Heart left ventricle (tissue), 16 donors: Measurements from ENCODE around the gene ILF2. TPM values are rescaled to one million over a fixed set of nuclear protein-coding genes. Genes with fewer than 3 reads are reported as not detected.

ENCODE experiments used
- ATAC-seq, 4 donors: fragments of 200-7000 bp; cut with Tn5 transposase; one replicate each; pipeline ENCODE4 v1.9.1; 2020 to 2022; ENCODE audit warnings: moderate library complexity in 4 of 4, mild to moderate bottlenecking in 3 of 4, moderate number of reproducible peaks in 1 of 4
- DNase-seq, 5 donors: peaks; one replicate each; pipeline ENCODE4 v3.0.0-alpha.2; 2020
- H3K27ac ChIP-seq, 12 donors: fragments of 200-600 bp; sonication (generic) in 4 of 12; one replicate each; pipeline versions ENCODE4 v1.5.0 to v1.8.0; 2016 to 2022; ENCODE audit warnings: mild to moderate bottlenecking in 2 of 12
- H3K27me3 ChIP-seq, 9 donors: fragments of 200-600 bp; sonication (generic) in 2 of 9; one replicate each; pipeline versions ENCODE4 v1.5.1 to v1.8.0; 2016 to 2022; ENCODE audit warnings: mild to moderate bottlenecking in 3 of 9
- H3K36me3 ChIP-seq, 9 donors: fragments of 200-600 bp; sonication (generic) in 2 of 9; one replicate each; pipeline versions ENCODE4 v1.5.0 to v1.8.0; 2018 to 2022; ENCODE audit warnings: mild to moderate bottlenecking in 2 of 9
- H3K4me1 ChIP-seq, 12 donors: fragments of 200-600 bp; sonication (generic) in 4 of 12; one replicate each; pipeline versions ENCODE4 v1.5.0 to v1.8.0; 2016 to 2022; ENCODE audit warnings: mild to moderate bottlenecking in 3 of 12
- H3K4me3 ChIP-seq, 12 donors: fragments of 200-600 bp; sonication (generic) in 4 of 12; one replicate each; pipeline versions ENCODE4 v1.5.0 to v1.8.0; 2017 to 2022; ENCODE audit warnings: mild to moderate bottlenecking in 9 of 12, moderate library complexity in 4 of 12
- H3K9me3 ChIP-seq, 12 donors: fragments of 200-600 bp; sonication (generic) in 4 of 12; one replicate each; pipeline versions ENCODE4 v1.5.0 to v1.8.0; 2016 to 2022; ENCODE audit warnings: mild to moderate bottlenecking in 1 of 12
- POLR2A ChIP-seq, 2 donors: fragments of 450-650 bp; IDR thresholded peaks; one replicate each; pipeline ENCODE4 v1.6.1; 2017; ENCODE audit warnings: antibody characterized with exemption in 2 of 2, mild to moderate bottlenecking in 2 of 2, moderate library complexity in 2 of 2
- WGBS, 4 donors: extraction: QIAGEN DNeasy Blood & Tissue Kit in 2 of 4; methylation state at CpG; one replicate each; pipeline versions ENCODE4 v1.1.5 to v1.1.7; 2013 to 2018; 5-methylcytosine and 5-hydroxymethylcytosine counted together
- intact Hi-C, 10 donors: fragments of 100-400 bp; cut with DNase I; formaldehyde crosslinking; loops; one replicate each; pipeline versions ENCODE4 v1.11.1 to v1.14.2; 2022
- polyA plus RNA-seq, 2 donors: library from polyadenylated mRNA; stranded (reverse); fragments of 200-250 nt; gene quantifications; one replicate each; pipeline ENCODE4 v1.2.3, GENCODE V29; 2013
- total RNA-seq, 9 donors: library from RNA; depleted of rRNA in 2 of 9; stranded (reverse); fragments of >200 nt in 2 of 9; fragmentation: NEBNext Ultra II Directional in 3 of 9; extraction: Animal tissue kit (Norgen Biotek cat#: 25700) in 3 of 9; gene quantifications; one replicate each; pipeline versions ENCODE4 v1.1.0 to v1.2.4, GENCODE V29; 2016 to 2023
- TF ChIP-seq, protein P1 (sequence below), 12 donors: fragments of 200-600 bp; sonication (generic) in 4 of 12; IDR thresholded peaks; one replicate each; pipeline versions ENCODE4 v1.5.0 to v1.8.0; 2018 to 2022; ENCODE audit warnings: antibody characterized with exemption in 12 of 12, mild to moderate bottlenecking in 5 of 12
- donor health status: ischemic (EF 13 %, LVEDD 7.1; RV severe dilation, severe dysfunction).
- donor health status: healthy with polysubstance abuse.
- donor health status: DM: no; HTN: yes; CAD: no.
- donor health status: DM: no; HTN: no; CAD: no.
- donor health status: ischemic (EF 25% LVEDD 6.9; RV normal size, moderate dysfunction).
- donor health status: ischemic (EF 25% LVEDD 5.7; RV mildly dilated, moderate dysfunction).
- donor health status: healthy.
- donor health status: DM: yes; HTN: yes; CAD: no.
- donor health status: ischemic (EF 35%, LVEDD 5.7; RV mildly dilated, moderate dysfunction).
- donor health status: nonischemic (EF 11% LVEDD 7.7; RV severe dilation, severe dysfunction).
- donor health status: DM: yes; HTN: yes; CAD: no.
- donor health status: PGD.
- donor health status: ischemic (EF 29% LVEDD 5.4; RV normal size, mild dysfunction).
- donor health status: nonischemic (EF 23%, LVEDD 6.1; RV moderate dilation, normal function).

Gene ILF2
- total and polyA plus RNA-seq, 11 donors = 22.1 to 163 (median 74.2) TPM

DNA sequence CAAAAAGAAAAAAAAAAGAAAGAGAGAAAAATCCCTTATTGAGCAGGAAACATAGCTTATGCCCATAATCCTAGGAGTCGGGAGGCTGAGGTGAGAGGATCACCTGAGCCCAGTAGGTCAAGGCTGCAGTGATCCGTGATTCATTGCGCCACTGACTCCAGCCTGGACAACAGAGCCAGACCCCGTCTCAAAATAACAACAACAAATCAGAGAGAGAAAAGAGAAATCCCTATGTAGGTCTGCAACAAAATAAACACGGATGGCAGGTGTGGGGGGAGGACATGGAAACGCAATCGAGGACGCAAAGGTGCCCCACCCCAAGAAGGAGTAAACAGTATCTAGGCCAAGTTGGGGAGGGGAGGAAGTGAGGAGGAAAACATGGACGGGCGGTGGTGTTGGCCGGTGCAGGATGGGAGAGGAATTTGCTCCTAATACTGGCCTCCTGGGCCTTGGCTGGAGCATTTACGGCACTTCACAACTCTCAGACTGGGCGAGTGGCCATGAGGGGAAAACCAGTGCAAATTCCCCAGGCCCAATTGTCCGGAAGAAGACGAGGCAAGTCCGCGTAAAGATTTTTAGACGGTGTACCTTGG is 37.5 kb downstream of the ILF2 start:
- no peak for TF ChIP-seq POLR2A (IDR thresholded peaks at IDR 0.05)
- TF ChIP-seq, protein P1, sequence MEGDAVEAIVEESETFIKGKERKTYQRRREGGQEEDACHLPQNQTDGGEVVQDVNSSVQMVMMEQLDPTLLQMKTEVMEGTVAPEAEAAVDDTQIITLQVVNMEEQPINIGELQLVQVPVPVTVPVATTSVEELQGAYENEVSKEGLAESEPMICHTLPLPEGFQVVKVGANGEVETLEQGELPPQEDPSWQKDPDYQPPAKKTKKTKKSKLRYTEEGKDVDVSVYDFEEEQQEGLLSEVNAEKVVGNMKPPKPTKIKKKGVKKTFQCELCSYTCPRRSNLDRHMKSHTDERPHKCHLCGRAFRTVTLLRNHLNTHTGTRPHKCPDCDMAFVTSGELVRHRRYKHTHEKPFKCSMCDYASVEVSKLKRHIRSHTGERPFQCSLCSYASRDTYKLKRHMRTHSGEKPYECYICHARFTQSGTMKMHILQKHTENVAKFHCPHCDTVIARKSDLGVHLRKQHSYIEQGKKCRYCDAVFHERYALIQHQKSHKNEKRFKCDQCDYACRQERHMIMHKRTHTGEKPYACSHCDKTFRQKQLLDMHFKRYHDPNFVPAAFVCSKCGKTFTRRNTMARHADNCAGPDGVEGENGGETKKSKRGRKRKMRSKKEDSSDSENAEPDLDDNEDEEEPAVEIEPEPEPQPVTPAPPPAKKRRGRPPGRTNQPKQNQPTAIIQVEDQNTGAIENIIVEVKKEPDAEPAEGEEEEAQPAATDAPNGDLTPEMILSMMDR (IDR thresholded peaks at IDR 0.05) = no peak
- H3K4me1 ChIP-seq = peaks cover 4 to 76% (median 48%) of the 10 kb centered on the region in 12 donors
- H3K27ac ChIP-seq = peak overlapping the region; percentile 99 to 100 (median 100)
- H3K9me3 ChIP-seq = no peaks in the 10 kb centered on the region
- no peaks in the 10 kb centered on the region for H3K27me3 ChIP-seq
- peaks cover 0 to 28% (median 24%) of the 10 kb centered on the region in 9 donors for H3K36me3 ChIP-seq
- intact Hi-C loops = loop anchor here in 4 of 10 donors (5.0 kb wide), 4 partner anchors 34 to 101 kb away; partner anchors contain the start of genes ILF2 (in 3 of the 4) and INTS3 (in 1 of the 4)
- WGBS, 4 donors = 35 to 50% (median 37%) methylated on average over 18 of the region's 18 CpGs
- peak in 3 of 5 donors; percentile 50 to 82 (median 71) for DNase-seq
- H3K4me3 ChIP-seq = peak overlapping the region in 10 of 12 donors; percentile 74 to 99 (median 90)
- peak; percentile 13 to 29 (median 22) for ATAC-seq

DNA sequence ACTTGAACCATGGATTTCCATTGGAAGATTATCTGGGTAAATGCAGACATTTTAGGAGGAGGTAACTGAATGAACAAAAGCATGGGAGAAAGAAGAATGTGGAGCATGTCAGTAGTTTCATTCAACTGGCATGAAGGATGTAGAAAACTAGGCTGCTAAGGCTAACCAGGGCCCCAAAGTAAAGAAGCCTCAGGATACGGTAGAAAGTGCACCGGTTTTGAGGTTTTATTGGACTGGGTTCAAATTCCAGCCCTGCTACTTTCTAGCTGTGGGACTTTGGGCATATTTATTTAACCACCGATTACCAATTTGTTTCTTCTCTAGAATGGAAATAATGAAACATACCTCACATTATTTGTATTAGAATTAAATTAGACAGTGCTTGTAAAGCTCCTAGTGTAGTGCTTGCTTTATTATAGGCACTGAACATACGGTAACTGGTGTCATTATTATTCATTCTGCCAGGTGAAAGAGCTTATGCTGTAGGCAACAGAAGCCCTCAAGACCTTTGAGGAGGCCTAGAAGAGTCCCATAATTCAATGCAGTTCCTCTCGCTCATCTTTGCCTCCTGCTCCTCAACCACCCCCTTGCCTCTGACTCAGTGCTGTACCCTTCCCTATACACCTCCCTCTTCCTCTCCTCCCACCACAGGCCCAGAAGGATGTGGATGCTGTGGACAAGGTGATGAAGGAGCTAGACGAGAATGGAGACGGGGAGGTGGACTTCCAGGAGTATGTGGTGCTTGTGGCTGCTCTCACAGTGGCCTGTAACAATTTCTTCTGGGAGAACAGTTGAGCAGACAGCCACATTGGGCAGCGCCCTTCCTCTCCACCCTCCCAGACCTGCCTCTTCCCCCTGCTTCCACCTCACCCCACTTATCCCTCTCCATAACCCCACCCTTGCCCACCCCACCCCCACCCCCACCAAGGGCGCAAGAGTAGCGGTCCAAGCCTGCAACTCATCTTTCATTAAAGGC is 39.5 kb downstream of the ILF2 start:
- DNase-seq = no peak
- H3K9me3 ChIP-seq = no peaks in the 10 kb centered on the region
- intact Hi-C loops = loop anchor here in 4 of 10 donors (2.0 to 5.0 kb wide), 5 partner anchors 19 to 99 kb away; partner anchors contain the start of genes ILF2 (in 3 of the 4), INTS3 (in 1 of the 4) and S100A16 (in 1 of the 4)
- H3K27me3 ChIP-seq = no peaks in the 10 kb centered on the region
- H3K4me3 ChIP-seq = peak overlapping the region in 6 of 12 donors; percentile 37 to 87 (median 54)
- WGBS, 4 donors = 73 to 81% (median 79%) methylated on average over 10 of the region's 10 CpGs
- H3K4me1 ChIP-seq = peaks cover 4 to 74% (median 47%) of the 10 kb centered on the region in 12 donors
- H3K36me3 ChIP-seq = peaks cover 0 to 9% (median 4%) of the 10 kb centered on the region in 9 donors
- TF ChIP-seq POLR2A (IDR thresholded peaks at IDR 0.05) = no peak
- TF ChIP-seq, protein P1 (IDR thresholded peaks at IDR 0.05) = no peak
- peak overlapping the region in 10 of 12 donors; percentile 11 to 97 (median 94) for H3K27ac ChIP-seq
- no peak for ATAC-seq

DNA sequence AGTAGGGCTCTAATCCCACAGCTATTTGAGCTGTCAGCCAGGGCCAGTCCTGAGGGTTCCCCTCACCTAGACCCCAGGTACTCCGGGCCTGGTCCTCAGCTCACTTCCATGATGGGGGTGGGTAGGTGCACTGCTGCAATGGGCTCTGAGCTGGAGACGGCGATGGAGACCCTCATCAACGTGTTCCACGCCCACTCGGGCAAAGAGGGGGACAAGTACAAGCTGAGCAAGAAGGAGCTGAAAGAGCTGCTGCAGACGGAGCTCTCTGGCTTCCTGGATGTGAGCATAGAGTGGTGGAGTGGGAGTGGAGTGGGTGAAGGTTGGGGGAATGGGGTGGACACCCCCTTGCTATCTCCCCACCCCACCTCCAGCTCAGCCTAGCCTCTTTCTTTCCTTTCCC is 40.4 kb downstream of the ILF2 start:
- peaks cover 4 to 74% (median 47%) of the 10 kb centered on the region in 12 donors for H3K4me1 ChIP-seq
- no peaks in the 10 kb centered on the region for H3K27me3 ChIP-seq
- WGBS, 4 donors = 59 to 79% (median 70%) methylated on average over 7 of the region's 7 CpGs
- H3K4me3 ChIP-seq = peak overlapping the region in 9 of 12 donors; percentile 25 to 87 (median 53)
- TF ChIP-seq, protein P1 (IDR thresholded peaks at IDR 0.05) = no peak
- no peak for TF ChIP-seq POLR2A (IDR thresholded peaks at IDR 0.05)
- intact Hi-C loops = loop anchor here in 4 of 10 donors (2.0 to 5.0 kb wide), 5 partner anchors 18 to 98 kb away; partner anchors contain the start of genes ILF2 (in 3 of the 4), INTS3 (in 1 of the 4) and S100A16 (in 1 of the 4)
- DNase-seq (no peak), ATAC-seq (no peak)
- no peaks in the 10 kb centered on the region for H3K9me3 ChIP-seq
- peaks cover 0 to 4% (median under 1%) of the 10 kb centered on the region in 9 donors for H3K36me3 ChIP-seq
- peak overlapping the region in 11 of 12 donors; percentile 11 to 97 (median 94) for H3K27ac ChIP-seq
